Measurements from ENCODE around the gene TRRAP.

Gene TRRAP

GRCh38 chr7:98984126-98984525 lies 105.8 kb downstream of the TRRAP start:
- DNase-seq (ENCODE audit: low read depth in 1 of 2, low spot score in 1 of 2) = no peak

GRCh38 chr7:98985406-98985805 lies 107.1 kb downstream of the TRRAP start:
- DNase-seq (ENCODE audit: low read depth in 1 of 2, low spot score in 1 of 2) = no peak

GRCh38 chr7:98985945-98986344 lies 107.6 kb downstream of the TRRAP start:
- no peak for DNase-seq (ENCODE audit: low read depth in 1 of 2, low spot score in 1 of 2)

- no peak for DNase-seq (ENCODE audit: low read depth in 1 of 2, low spot score in 1 of 2)
These were observed 110.3 kb downstream of the TRRAP start for GRCh38 chr7:98988641-98989040.

GRCh38 chr7:98990356-98990755 lies 112.0 kb downstream of the TRRAP start:
- DNase-seq (ENCODE audit: low read depth in 1 of 2, low spot score in 1 of 2) = no peak

- no peak for DNase-seq (ENCODE audit: low read depth in 1 of 2, low spot score in 1 of 2)
These were observed 112.8 kb downstream of the TRRAP start for GRCh38 chr7:98991141-98991540.

- DNase-seq (ENCODE audit: low read depth in 1 of 2, low spot score in 1 of 2) = no peak
These were observed 113.7 kb downstream of the TRRAP start for GRCh38 chr7:98992076-98992475.

GRCh38 chr7:98993024-98993897 lies 114.9 kb downstream of the TRRAP start:
- no peak for DNase-seq (ENCODE audit: low read depth in 1 of 2, low spot score in 1 of 2)

- no peak for DNase-seq (ENCODE audit: low read depth in 1 of 2, low spot score in 1 of 2)
These were observed 116.0 kb downstream of the TRRAP start for GRCh38 chr7:98994046-98994944.

- DNase-seq (ENCODE audit: low read depth in 1 of 2, low spot score in 1 of 2) = no peak
These were observed 116.8 kb downstream of the TRRAP start for GRCh38 chr7:98995111-98995510.

- DNase-seq (ENCODE audit: low read depth in 1 of 2, low spot score in 1 of 2) = no peak
These were observed 117.3 kb downstream of the TRRAP start for GRCh38 chr7:98995523-98996149.

GRCh38 chr7:98996150-98996552 lies 117.8 kb downstream of the TRRAP start:
- DNase-seq (ENCODE audit: low read depth in 1 of 2, low spot score in 1 of 2) = no peak

- no peak for DNase-seq (ENCODE audit: low read depth in 1 of 2, low spot score in 1 of 2)
These were observed 119.5 kb downstream of the TRRAP start for GRCh38 chr7:98997846-98998245.

- DNase-seq (ENCODE audit: low read depth in 1 of 2, low spot score in 1 of 2) = no peak
These were observed 120.7 kb downstream of the TRRAP start for GRCh38 chr7:98998821-98999725.

GRCh38 chr7:99000196-99000903 lies 122.0 kb downstream of the TRRAP start:
- DNase-seq (ENCODE audit: low read depth in 1 of 2, low spot score in 1 of 2) = no peak

GRCh38 chr7:99000904-99001465 lies 122.7 kb downstream of the TRRAP start:
- DNase-seq (ENCODE audit: low read depth in 1 of 2, low spot score in 1 of 2) = no peak

- no peak for DNase-seq (ENCODE audit: low read depth in 1 of 2, low spot score in 1 of 2)
These were observed 123.3 kb downstream of the TRRAP start for GRCh38 chr7:99001482-99002147.

- no peak for DNase-seq (ENCODE audit: low read depth in 1 of 2, low spot score in 1 of 2)
These were observed 124.0 kb downstream of the TRRAP start for GRCh38 chr7:99002148-99002826.

- DNase-seq (ENCODE audit: low read depth in 1 of 2, low spot score in 1 of 2) = no peak
These were observed 124.5 kb downstream of the TRRAP start for GRCh38 chr7:99002827-99003212.

All from activated CD4-positive, alpha-beta T cell treated with anti-CD3 and anti-CD28 coated beads, Interleukin-2, amount 50 U/mL, for 24 hours (primary cell).